Measurements from ENCODE around the gene PYDC1.
"Not testable (repeated sequence)": the region's sequence is repeated elsewhere in the genome, so short reads cannot be mapped to it uniquely, and the experiment has no call there.

PYDC1 gene

DNA sequence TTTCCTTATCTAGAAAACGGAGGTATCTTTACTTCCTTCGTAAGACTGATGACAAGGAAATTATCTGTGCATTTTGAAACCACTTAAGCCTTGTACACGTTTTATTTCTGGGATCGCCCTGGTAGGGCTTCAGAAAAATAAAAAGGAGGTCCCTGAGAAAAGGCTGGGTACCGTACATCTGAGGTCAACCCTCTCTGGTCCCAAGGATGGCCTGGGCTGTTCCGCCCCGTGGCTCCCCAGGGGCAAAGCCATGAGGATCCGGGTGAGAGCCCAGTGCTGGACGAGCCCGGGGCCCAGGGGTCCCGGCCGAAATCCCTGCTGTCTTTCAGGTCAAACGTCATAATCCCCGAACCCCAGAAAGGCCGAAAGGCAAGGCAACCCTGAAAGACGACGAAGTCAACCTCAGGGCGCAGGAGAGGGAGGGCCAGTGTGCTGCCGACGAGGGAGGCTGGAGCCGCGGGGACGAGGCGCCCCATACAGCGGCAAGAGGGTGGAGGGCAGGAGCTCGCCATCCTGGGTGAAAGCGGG is 37.7 kb downstream of the PYDC1 start:
- in situ Hi-C loops (cut with HindIII; ENCODE audit: low pct_ligation_motif_present, low sequenced_read_pairs), result loop anchor here (25.0 kb wide), 1 partner anchor 283 kb away; the partner anchor contains the start of genes ARMC5 and TGFB1I1
- DNase-seq, result no peak
- H3K27me3 ChIP-seq (replicated peaks), result no peaks in the 10 kb centered on the region
- H3K4me3 ChIP-seq (ENCODE audit: low read depth, low read length), result peak overlapping the region; percentile 97
- TF ChIP-seq, protein P1, sequence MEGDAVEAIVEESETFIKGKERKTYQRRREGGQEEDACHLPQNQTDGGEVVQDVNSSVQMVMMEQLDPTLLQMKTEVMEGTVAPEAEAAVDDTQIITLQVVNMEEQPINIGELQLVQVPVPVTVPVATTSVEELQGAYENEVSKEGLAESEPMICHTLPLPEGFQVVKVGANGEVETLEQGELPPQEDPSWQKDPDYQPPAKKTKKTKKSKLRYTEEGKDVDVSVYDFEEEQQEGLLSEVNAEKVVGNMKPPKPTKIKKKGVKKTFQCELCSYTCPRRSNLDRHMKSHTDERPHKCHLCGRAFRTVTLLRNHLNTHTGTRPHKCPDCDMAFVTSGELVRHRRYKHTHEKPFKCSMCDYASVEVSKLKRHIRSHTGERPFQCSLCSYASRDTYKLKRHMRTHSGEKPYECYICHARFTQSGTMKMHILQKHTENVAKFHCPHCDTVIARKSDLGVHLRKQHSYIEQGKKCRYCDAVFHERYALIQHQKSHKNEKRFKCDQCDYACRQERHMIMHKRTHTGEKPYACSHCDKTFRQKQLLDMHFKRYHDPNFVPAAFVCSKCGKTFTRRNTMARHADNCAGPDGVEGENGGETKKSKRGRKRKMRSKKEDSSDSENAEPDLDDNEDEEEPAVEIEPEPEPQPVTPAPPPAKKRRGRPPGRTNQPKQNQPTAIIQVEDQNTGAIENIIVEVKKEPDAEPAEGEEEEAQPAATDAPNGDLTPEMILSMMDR (IDR thresholded peaks at IDR 0.05; ENCODE audit: low read depth, low read length, missing control alignments), result no peak
- peak overlapping the region; percentile 99 for H3K27ac ChIP-seq
- peaks cover 27% of the 10 kb centered on the region for H3K36me3 ChIP-seq (replicated peaks)

DNA sequence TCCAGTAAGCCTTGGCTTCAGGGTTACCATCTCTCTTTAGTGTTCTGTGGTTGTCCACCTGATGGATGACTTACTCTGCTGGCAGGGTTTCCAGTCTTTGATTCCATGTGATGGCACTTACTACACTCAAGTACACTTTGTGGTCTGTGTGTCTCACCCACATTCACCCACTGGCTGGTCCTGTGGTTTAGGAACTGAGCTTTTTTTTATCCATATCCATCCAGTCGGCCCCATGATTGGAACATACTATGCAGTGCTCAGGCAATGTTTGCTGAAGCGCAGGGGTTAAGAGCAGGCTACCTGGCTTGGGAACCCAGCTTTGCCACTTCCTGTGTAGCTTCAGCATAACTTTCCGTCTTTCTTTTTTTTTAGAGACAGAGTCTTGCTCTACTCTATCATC is 39.8 kb downstream of the PYDC1 start:
- no peaks in the 10 kb centered on the region for H3K27me3 ChIP-seq (replicated peaks)
- DNase-seq, result no peak
- H3K36me3 ChIP-seq (replicated peaks), result peaks cover 10% of the 10 kb centered on the region
- in situ Hi-C loops (cut with HindIII; ENCODE audit: low pct_ligation_motif_present, low sequenced_read_pairs), result loop anchor here (25.0 kb wide), 1 partner anchor 285 kb away; the partner anchor contains the start of genes ARMC5 and TGFB1I1
- TF ChIP-seq, protein P1 (IDR thresholded peaks at IDR 0.05; ENCODE audit: low read depth, low read length, missing control alignments), result no peak
- H3K4me3 ChIP-seq (ENCODE audit: low read depth, low read length), result no peak overlapping the region
- no peak overlapping the region for H3K27ac ChIP-seq

GRCh38 chr16:31170048-31170447 is 46.9 kb downstream of the PYDC1 start:
- H3K27me3 ChIP-seq (replicated peaks); H3K27ac ChIP-seq; in situ Hi-C loops (cut with HindIII; ENCODE audit: low pct_ligation_motif_present, low sequenced_read_pairs); H3K36me3 ChIP-seq (replicated peaks); H3K4me3 ChIP-seq (ENCODE audit: low read depth, low read length); DNase-seq: not testable (repeated sequence)

- in situ Hi-C loops (cut with HindIII; ENCODE audit: low pct_ligation_motif_present, low sequenced_read_pairs), result no loop called here
- no peak for DNase-seq
- H3K36me3 ChIP-seq (replicated peaks), result no peaks in the 10 kb centered on the region
- no peak overlapping the region for H3K4me3 ChIP-seq (ENCODE audit: low read depth, low read length)
- H3K27ac ChIP-seq, result no peak overlapping the region
- no peaks in the 10 kb centered on the region for H3K27me3 ChIP-seq (replicated peaks)
- TF ChIP-seq, protein P1 (IDR thresholded peaks at IDR 0.05; ENCODE audit: low read depth, low read length, missing control alignments), result no peak
Observed at GRCh38 chr16:31168848-31169247, 48.1 kb downstream of the PYDC1 start.

DNA sequence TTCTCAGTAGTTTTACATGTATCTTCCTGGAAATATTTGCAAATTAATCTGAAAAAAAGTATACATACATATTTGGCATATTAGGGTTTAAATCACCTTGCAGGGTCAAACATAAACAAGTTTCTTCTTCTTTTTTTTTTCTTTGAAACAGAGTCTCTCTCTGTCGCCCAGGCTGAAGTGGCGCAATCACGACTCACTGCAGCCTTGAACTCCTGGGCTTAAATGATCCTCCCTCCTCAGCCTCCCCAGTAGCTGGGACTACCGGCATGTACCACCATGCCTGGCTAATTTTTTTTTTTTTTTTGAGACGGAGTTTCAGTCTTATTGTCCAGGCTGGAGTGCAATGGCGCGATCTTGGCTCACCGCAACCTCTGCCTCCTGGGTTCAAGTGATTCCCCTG is 49.6 kb downstream of the PYDC1 start:
- H3K36me3 ChIP-seq (replicated peaks), result no peaks in the 10 kb centered on the region

More for the DNA sequence above, 49.6 kb downstream of the PYDC1 start:
- Histone ChIP-seq H3K27ac (no peak overlapping the region), H3K4me3 (ENCODE audit: low read depth, low read length) (no peak overlapping the region), H3K27me3 (replicated peaks) (no peaks in the 10 kb centered on the region)
- DNase-seq, result no peak
- TF ChIP-seq, protein P1 (IDR thresholded peaks at IDR 0.05; ENCODE audit: low read depth, low read length, missing control alignments), result no peak
- in situ Hi-C loops (cut with HindIII; ENCODE audit: low pct_ligation_motif_present, low sequenced_read_pairs), result no loop called here

Data from brain microvascular endothelial cell (primary cell).